Dendritic cell treated with granulocyte-macrophage colony-stimulating factor and Interleukin-4, amounts not matched to agents 40 ng/mL and 50 ng/mL, for 4 days (primary cell): ENCODE data around the gene STMP1.
"Not testable (repeated sequence)": the region's sequence is repeated elsewhere in the genome, so short reads cannot be mapped to it uniquely, and the experiment has no call there.

Experiments
- H3K27ac Mint-ChIP-seq: one replicate; pipeline ENCODE4 v1.8.0; 2022; ENCODE audit warnings: mild to moderate bottlenecking, mixed read lengths
- H3K27me3 Mint-ChIP-seq: one replicate; pipeline ENCODE4 v1.8.0; 2022; ENCODE audit warnings: mild to moderate bottlenecking, mixed read lengths
- H3K36me3 Mint-ChIP-seq: one replicate; pipeline ENCODE4 v1.8.0; 2022; ENCODE audit warnings: low read depth, mixed read lengths
- H3K4me1 Mint-ChIP-seq: one replicate; pipeline ENCODE4 v1.8.0; 2022; ENCODE audit warnings: low read depth, mixed read lengths
- H3K4me3 Mint-ChIP-seq: one replicate; pipeline ENCODE4 v1.8.0; 2022; ENCODE audit warnings: mild to moderate bottlenecking, moderate library complexity, mixed read lengths
- H3K9me3 Mint-ChIP-seq: one replicate; pipeline ENCODE4 v1.8.0; 2022; ENCODE audit warnings: mixed read lengths
- intact Hi-C: fragments of 100-400 bp; cut with micrococcal nuclease; formaldehyde crosslinking; loops from one replicate; pipeline ENCODE4 v1.15.0; 2022

Gene STMP1

DNA sequence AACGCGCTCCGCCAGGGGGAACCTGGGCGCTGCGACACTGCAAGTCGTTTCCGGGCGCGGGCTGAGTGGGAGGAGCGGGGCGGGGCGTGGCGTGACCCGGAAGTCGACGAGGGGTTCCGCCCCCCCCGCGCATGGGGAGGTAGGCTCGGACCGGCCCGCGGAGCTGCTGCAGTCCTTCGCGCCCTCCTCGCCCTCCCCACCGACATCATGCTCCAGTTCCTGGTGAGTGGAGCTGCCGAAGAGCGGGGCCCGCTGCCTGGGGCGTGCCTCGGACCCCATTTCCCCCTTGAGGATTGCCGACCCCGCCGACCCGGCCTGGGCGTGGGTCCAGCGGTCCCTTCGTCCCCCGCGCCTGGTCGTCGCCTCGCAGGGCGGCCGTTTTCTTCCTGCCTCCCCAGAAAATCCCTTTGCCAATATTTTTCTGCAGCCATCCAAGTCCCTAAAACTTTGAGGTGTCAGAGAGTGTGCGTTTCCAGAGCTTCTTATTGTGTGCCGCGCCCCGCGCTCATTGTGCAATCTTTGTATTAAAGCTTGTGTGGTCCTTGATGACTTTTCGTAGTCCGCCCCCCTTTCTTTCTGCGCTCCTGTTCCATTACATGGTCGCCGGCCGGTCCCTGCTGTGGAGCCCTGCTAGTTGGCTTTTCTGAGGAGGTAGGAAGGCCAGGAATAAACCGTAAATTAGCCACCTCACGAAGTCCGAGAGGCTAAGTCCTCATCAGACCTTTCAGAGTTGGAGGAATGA lies at the start of gene STMP1:
Gene STMP1 (plus strand): TSS at position 142 of the 742 bp plus-strand sequence.
- Mint-ChIP-seq H3K4me3 (peak within 1 kb of the TSS; percentile 96), H3K36me3 (peaks cover 20% of the 10 kb centered on the region)
- intact Hi-C loops = loop anchor here (1.0 to 2.0 kb wide), 2 partner anchors 152 to 314 kb away; partner anchors contain the start of genes CNOT4 and MTPN

DNA sequence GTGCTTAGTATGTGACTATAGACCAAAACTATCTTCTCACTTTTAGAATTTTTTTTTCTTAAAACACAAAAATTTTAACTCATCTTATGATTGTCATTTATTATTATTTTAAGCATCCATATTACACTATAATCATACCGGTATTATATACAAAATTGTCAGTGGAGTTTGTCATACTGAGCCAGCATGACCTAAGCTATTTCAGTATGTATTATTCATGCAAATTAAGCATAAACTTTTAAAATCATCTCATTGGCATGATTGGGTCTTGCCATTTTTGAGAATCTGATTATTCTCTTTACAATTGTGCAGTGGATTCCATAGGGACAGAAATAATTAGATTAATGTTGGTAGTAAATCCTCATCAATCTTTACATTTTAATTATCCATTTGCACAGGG lies 46.2 kb upstream of the STMP1 start:
- no peak overlapping the region for H3K4me3 Mint-ChIP-seq
- intact Hi-C loops = no loop called here
- no peaks in the 10 kb centered on the region for H3K27me3 Mint-ChIP-seq
- no peak overlapping the region for H3K27ac Mint-ChIP-seq
- H3K4me1 Mint-ChIP-seq = no peaks in the 10 kb centered on the region
- H3K9me3 Mint-ChIP-seq = no peaks in the 10 kb centered on the region
- H3K36me3 Mint-ChIP-seq = peaks cover 64% of the 10 kb centered on the region

More for the DNA sequence above, at the start of gene STMP1:
- peak within 1 kb of the TSS; percentile 99 for H3K27ac Mint-ChIP-seq
- H3K27me3 Mint-ChIP-seq = no peaks in the 10 kb centered on the region
- peaks cover 44% of the 10 kb centered on the region for H3K4me1 Mint-ChIP-seq
- no peaks in the 10 kb centered on the region for H3K9me3 Mint-ChIP-seq

DNA sequence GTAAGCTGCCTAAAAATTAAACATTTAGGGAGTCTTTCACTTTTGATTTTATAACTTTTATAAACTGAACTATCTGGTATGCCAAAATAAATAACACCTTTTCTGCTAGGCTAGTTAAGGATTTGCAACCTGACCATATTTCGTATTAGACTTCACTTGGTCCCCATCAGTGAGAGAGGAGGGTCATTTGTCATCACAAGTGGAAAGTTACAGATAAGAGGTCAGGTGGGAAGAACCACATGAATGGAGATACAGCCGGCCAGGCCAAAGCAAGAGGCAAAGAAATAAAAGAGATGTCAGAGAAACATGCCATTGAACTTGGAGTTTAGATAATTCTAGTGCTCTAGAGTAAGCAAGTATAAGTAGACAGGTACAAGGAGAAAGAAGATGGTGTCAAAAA lies 44.5 kb upstream of the STMP1 start:
- no peaks in the 10 kb centered on the region for H3K4me1 Mint-ChIP-seq
- peaks cover 62% of the 10 kb centered on the region for H3K36me3 Mint-ChIP-seq
- H3K9me3 Mint-ChIP-seq = no peaks in the 10 kb centered on the region
- H3K4me3 Mint-ChIP-seq = no peak overlapping the region
- H3K27ac Mint-ChIP-seq = no peak overlapping the region
- no peaks in the 10 kb centered on the region for H3K27me3 Mint-ChIP-seq
- intact Hi-C loops = no loop called here

DNA sequence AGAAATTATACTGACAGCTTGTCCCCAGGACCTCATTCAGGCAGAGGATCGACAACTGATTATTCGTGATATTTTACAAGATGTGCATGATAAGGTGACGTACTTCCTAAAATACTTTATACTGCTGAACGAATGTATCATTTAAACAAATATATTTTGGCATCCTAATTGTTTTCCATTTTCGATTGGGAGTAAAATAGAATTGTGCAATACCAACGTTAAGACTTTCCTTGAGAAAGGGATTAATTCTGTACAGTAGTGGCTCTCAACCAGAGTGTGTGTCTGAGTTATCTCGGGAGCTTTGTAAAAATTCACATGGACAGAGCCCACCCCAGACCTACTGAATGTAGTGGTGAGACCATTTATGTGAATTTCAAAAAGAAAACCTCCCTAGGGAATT lies 43.8 kb upstream of the STMP1 start:
- Mint-ChIP-seq H3K27ac (no peak overlapping the region), H3K4me1 (no peaks in the 10 kb centered on the region), H3K4me3 (no peak overlapping the region), H3K9me3 (no peaks in the 10 kb centered on the region), H3K36me3 (peaks cover 62% of the 10 kb centered on the region), H3K27me3 (no peaks in the 10 kb centered on the region)
- intact Hi-C loops = no loop called here

DNA sequence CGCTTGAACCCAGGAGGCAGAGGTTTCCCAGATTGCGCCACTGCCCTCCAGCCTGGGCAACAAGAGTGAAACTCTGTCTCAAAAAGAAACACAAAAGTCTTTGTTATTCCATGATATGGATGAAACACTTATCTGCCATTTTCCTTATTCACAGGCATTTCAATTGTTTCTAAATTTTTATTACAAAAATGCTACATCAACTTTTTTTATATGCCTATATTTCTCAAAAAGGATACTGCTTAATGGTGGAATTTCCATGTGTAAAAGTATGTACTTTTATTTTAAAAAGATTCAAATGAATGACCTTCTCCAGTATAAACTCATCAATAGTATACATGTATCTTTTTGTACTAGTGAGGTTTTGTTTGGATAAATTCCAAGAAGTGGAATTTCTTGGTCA lies 41.9 kb upstream of the STMP1 start:
- no peaks in the 10 kb centered on the region for H3K9me3 Mint-ChIP-seq
- H3K4me1 Mint-ChIP-seq = no peaks in the 10 kb centered on the region
- no peaks in the 10 kb centered on the region for H3K27me3 Mint-ChIP-seq
- H3K4me3 Mint-ChIP-seq = no peak overlapping the region
- no peak overlapping the region for H3K27ac Mint-ChIP-seq
- intact Hi-C loops = loop anchor here (10.0 kb wide), 1 partner anchor 46 kb away; no protein-coding TSS in a partner anchor
- H3K36me3 Mint-ChIP-seq = peaks cover 74% of the 10 kb centered on the region

DNA sequence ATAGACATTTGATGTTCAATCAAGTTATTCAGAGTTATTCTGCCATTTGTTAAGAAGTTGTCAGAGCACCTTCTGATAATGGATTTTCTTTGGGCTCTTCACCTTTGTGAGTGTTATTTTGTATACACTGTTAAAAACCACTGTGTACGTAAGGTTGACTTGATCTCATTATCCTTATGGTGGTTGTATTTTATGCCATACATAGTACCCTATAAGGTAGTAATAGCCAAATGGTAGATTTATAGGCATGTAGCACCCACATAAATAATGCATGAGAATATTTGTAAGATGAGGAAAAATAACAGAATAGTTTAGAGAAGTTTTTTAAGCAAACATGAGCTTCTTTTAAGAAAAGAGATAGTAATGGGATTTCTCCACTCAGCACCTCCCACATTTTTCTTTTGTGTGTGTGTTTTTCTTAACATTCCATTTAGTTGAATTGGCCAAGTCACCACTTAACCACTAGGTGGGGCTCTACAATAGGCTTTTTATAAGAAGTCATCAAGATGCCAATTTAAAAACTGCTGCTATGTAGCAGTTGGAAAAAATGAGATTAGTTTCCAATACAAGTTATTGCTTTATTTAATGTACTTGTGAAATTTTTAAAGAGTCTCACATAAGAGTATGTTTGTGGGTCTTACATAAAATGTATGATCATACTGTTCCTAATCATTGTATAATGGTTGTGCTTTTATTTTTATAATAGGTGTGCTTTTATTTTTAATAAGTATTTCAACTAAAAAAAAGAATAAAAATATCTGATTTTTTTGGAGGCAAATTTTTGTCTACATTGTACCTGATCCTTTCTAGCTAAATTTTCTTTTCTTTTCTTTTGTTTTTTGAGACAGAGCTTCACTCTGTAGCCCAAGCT lies 41.1 kb upstream of the STMP1 start:
- Mint-ChIP-seq H3K27me3 (no peaks in the 10 kb centered on the region), H3K4me3 (no peak overlapping the region), H3K36me3 (peaks cover 77% of the 10 kb centered on the region), H3K27ac (no peak overlapping the region), H3K4me1 (no peaks in the 10 kb centered on the region), H3K9me3 (no peaks in the 10 kb centered on the region)
- intact Hi-C loops = loop anchor here (10.0 kb wide), 1 partner anchor 46 kb away; no protein-coding TSS in a partner anchor

DNA sequence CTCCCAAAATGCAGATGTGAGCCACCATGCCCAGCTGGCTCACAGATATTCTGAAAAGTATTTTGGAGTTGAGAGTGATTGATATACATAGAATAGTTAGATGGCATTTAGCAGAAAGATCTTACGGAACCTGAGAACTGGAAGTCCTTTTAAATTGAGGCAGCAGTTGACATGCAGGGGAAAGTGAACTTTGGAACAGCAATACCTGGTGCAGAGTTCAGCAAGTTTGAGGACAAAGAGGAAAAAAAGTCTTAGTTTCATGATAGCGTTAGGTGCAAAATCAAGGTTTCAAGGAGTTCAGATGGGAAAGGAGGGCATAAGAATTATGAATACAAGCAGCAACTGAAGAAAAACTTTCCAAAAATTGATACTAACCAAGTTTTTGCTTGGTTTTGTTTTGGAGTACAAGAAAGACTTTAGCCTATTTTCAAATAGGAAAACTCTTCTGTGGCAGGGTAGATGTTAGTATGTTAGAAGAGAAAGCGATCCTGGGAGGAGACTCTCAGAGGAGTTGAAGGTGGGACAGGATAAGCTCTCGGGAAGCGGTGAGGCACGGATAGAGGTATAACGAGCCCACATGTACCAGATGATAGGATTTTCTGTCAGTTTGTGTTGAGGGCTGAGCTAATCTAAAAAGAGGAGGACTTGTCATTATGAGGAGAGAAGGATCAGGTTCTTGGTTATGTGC lies 28.0 kb upstream of the STMP1 start:
- Mint-ChIP-seq H3K36me3 (peaks cover 86% of the 10 kb centered on the region), H3K27ac (no peak overlapping the region), H3K27me3 (no peaks in the 10 kb centered on the region), H3K4me1 (no peaks in the 10 kb centered on the region), H3K4me3 (no peak overlapping the region), H3K9me3 (no peaks in the 10 kb centered on the region)
- intact Hi-C loops = no loop called here

DNA sequence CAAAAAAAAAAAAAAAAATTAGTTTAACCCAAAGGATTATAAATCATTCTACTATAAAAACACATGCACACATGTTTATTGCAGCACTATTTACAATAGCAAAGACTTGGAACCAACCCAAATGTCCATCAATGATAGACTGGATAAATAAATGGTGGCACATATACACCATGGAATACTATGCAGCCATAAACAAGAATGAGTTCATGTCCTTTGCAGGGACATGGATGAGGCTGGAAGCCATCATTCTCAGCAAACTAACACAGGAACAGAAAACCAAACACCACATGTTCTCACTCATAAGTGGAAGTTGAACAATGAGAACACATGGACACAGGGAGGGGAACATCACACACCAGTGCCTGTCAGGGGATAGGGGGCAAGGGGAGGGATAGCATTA lies 22.6 kb upstream of the STMP1 start:
- H3K27me3 Mint-ChIP-seq, H3K27ac Mint-ChIP-seq, H3K4me1 Mint-ChIP-seq, H3K9me3 Mint-ChIP-seq, intact Hi-C loops, H3K4me3 Mint-ChIP-seq: not testable (repeated sequence)
- peaks cover 85% of the 10 kb centered on the region for H3K36me3 Mint-ChIP-seq

DNA sequence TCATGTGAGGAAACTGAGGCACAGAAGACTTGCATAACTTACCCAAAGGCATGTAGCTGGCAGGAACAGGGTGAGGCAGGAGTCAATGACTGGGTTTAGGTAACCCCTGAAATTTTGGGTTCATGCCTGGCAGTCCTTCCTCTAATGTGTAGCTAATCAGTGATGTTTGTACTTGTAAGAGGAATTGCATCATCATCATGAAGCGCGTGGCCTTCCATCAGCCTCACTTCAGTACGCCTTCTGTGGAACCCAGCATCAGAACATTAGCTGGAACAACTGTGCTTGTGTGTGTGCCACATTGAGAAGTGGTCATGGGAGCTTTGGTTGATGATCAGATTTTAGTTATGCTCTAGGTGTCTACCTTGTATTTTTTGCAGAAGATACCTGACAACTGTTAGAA lies 18.2 kb upstream of the STMP1 start:
- Mint-ChIP-seq H3K27ac (no peak overlapping the region), H3K9me3 (no peaks in the 10 kb centered on the region), H3K27me3 (no peaks in the 10 kb centered on the region), H3K36me3 (peaks cover 82% of the 10 kb centered on the region), H3K4me1 (no peaks in the 10 kb centered on the region), H3K4me3 (no peak overlapping the region)
- intact Hi-C loops = no loop called here

DNA sequence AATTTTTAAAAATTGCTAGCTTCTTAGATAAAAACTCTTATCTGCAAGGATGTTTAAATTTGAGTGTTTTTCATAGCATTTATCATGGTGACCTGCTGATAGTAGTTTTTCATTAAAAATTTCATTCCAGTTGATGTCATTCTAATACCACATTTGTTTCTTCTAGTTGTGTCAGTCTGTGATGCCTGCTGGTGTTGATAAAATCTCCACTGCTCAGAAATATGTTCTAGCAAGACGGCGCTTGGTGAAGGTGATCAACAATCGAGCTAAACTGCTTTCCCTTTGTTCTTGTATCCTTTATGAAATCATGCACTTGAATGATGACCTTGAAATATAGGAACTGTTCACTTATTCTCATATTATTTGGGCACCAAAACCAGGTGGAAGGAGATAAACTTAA lies 17.6 kb upstream of the STMP1 start:
- H3K4me3 Mint-ChIP-seq = no peak overlapping the region
- intact Hi-C loops = loop anchor here (5.0 kb wide), 1 partner anchor 362 kb away; no protein-coding TSS in a partner anchor
- no peaks in the 10 kb centered on the region for H3K27me3 Mint-ChIP-seq
- peaks cover 76% of the 10 kb centered on the region for H3K36me3 Mint-ChIP-seq
- no peaks in the 10 kb centered on the region for H3K9me3 Mint-ChIP-seq
- H3K4me1 Mint-ChIP-seq = no peaks in the 10 kb centered on the region
- H3K27ac Mint-ChIP-seq = no peak overlapping the region

DNA sequence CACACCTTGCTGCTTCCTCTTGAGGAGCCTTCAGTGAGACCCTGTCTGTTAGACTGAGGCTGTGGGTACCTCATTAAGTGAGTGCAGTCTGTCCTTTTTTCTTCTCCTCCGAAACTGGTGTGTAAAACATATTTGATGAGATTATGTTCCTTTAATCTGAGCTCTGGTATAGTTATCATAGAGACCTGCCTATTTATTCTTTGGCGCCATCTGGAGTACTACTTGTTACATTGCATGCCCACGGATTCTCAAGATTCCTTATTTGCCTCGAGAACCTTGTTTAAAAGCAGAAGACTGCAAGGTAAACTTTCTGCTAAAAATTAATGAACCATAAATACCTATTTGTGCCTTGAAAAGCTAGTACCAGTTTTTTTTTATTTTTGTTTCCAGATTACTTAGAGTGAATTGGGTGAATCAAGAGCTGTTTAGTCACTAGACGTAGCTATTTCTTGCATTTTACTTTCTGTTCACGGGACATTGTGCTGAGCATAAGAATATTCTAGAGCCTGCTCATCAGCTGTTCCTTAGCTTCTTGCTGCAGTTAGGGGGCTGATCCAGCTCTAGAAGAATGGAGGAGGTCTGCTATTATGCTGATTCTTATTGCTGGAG lies 16.9 kb upstream of the STMP1 start:
- Mint-ChIP-seq H3K4me1 (peaks cover 3% of the 10 kb centered on the region), H3K4me3 (no peak overlapping the region), H3K9me3 (no peaks in the 10 kb centered on the region), H3K27ac (no peak overlapping the region), H3K27me3 (no peaks in the 10 kb centered on the region), H3K36me3 (peaks cover 69% of the 10 kb centered on the region)
- intact Hi-C loops = loop anchor here (5.0 kb wide), 1 partner anchor 363 kb away; no protein-coding TSS in a partner anchor

DNA sequence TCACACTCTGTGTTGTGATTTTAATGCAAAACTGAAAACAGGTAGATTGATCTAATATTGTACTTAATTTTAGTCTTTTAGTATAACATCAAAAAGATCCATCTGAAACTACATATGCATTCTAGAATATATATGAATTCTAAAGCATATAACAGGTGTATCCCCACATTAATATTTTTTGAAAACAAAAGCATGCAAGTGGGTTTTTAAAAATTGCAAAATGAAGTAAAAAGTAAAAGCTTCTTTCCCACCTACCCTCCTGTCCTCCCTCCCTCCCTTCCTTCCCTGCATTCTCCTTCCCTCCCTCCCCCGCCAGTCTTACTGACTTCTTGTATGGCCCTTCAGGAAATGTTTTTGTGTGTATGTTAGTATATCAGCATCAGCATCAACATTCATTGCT lies 14.6 kb upstream of the STMP1 start:
- H3K27ac Mint-ChIP-seq = no peak overlapping the region
- no peaks in the 10 kb centered on the region for H3K9me3 Mint-ChIP-seq
- intact Hi-C loops = loop anchor here (5.0 kb wide), 1 partner anchor 365 kb away; no protein-coding TSS in a partner anchor
- no peak overlapping the region for H3K4me3 Mint-ChIP-seq
- H3K27me3 Mint-ChIP-seq = no peaks in the 10 kb centered on the region
- peaks cover 17% of the 10 kb centered on the region for H3K4me1 Mint-ChIP-seq
- H3K36me3 Mint-ChIP-seq = peaks cover 47% of the 10 kb centered on the region

DNA sequence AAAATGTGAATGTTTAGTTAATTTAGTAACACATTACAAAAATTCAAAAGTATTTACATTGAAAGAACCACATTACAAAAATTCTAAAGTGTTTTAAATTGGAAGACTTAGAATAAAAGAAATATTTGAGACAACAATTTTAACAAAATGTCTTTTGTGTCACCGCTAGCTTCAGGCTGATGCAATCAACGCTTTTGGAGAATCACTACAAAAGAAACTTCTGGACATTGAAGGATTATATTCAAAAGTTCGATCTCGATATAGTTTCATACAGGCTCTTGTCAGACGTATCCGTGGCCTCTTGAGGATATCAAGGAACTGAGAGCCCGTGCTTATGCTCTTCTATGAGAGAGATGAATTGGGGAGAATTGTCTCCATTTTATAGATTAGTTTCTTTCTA lies 14.1 kb upstream of the STMP1 start:
- Mint-ChIP-seq H3K4me1 (peaks cover 19% of the 10 kb centered on the region), H3K27ac (no peak overlapping the region), H3K36me3 (peaks cover 42% of the 10 kb centered on the region), H3K9me3 (no peaks in the 10 kb centered on the region), H3K4me3 (no peak overlapping the region), H3K27me3 (no peaks in the 10 kb centered on the region)
- intact Hi-C loops = loop anchor here (5.0 kb wide), 1 partner anchor 366 kb away; no protein-coding TSS in a partner anchor
